HuH-7 (cell line): ENCODE results near the gene DOK7.

ENCODE experiments used
- DNase-seq: peaks from one replicate; pipeline ENCODE4 v3.0.0; 2011; ENCODE audit warnings: low spot score

DOK7 gene, protein sequence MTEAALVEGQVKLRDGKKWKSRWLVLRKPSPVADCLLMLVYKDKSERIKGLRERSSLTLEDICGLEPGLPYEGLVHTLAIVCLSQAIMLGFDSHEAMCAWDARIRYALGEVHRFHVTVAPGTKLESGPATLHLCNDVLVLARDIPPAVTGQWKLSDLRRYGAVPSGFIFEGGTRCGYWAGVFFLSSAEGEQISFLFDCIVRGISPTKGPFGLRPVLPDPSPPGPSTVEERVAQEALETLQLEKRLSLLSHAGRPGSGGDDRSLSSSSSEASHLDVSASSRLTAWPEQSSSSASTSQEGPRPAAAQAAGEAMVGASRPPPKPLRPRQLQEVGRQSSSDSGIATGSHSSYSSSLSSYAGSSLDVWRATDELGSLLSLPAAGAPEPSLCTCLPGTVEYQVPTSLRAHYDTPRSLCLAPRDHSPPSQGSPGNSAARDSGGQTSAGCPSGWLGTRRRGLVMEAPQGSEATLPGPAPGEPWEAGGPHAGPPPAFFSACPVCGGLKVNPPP

DNA sequence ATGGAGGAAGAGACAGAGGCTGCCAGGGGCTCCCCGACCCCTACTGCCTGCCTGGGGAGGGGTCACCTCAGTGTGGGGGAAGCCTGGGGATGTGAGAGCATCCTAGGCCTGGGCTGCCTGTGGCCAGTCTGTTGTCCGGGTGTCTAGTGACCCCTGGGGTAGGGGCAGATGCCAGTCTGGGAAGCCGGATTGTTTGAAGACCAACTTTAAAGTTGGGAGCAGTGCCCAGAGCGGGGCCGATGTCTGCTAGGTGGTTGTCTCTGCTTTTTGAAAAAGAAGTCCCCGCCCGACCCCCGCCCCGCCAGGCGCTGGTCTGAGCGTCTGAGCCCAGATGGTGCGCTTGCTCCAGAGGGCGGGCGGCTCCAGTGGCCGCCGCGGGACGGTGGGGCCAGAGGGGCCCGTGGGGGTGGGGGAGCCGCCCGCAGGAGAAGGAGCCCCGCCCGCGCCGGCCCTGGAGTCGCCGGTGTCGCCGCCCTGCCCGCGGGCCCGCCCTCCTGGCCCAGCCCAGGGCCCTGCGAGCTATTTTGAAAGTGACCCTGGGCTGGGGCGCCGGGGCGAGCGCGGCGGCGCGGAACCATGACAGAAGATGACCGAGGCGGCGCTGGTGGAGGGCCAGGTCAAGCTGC is at the start of gene DOK7:
DOK7 (plus strand) TSS at position 517 of the 626 bp plus-strand sequence; CDS start at position 587, 70 bp downstream.
- DNase-seq, result peak; percentile 71

DNA sequence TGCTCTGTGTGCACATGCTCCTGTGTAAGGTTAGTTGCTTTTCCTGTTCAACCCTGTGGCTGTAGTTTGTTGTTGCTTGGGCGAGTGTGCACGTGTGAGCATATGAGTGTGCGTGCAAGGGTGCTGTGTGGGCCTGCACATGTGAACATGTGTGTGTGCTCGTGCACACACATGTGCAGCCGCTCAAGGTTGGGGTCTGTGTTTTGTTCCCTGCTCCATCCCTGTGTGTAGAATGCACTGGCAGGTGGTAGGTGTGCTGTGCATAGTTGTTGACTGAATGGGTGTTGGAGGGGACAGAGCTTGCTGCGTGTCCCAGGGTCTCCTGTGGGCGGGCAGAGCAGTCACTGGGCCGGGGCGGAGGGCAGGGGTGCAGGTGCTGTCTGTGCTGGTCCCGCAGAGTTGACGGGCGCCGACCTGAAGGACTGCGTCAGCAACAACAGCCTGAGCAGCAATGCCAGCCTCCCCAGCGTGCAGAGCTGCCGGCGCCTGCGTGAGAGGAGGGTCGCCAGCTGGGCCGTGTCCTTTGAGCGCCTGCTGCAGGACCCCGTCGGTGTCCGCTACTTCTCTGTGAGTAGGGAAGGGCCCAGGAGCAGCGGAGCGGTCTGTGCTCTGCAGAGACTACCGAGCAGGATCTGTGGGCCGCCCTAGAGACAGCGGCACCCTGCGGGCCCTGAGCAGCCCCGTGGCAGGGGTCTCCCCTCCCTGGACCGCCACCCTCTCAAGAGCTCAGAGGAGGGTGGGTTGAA is 49.3 kb upstream of the DOK7 start:
- no peak for DNase-seq

- DNase-seq, result no peak
Measured at GRCh38 chr4:3414421-3415279, 48.5 kb upstream of the DOK7 start.

- no peak for DNase-seq
Measured at GRCh38 chr4:3415471-3416141, 47.5 kb upstream of the DOK7 start.

- DNase-seq, result no peak
Measured at GRCh38 chr4:3416270-3416669, 46.8 kb upstream of the DOK7 start.

- DNase-seq, result no peak
Measured at GRCh38 chr4:3416821-3417221, 46.3 kb upstream of the DOK7 start.

GRCh38 chr4:3417448-3417847 is 45.7 kb upstream of the DOK7 start:
- no peak for DNase-seq

- no peak for DNase-seq
Measured at GRCh38 chr4:3418029-3418762, 44.9 kb upstream of the DOK7 start.

DNA sequence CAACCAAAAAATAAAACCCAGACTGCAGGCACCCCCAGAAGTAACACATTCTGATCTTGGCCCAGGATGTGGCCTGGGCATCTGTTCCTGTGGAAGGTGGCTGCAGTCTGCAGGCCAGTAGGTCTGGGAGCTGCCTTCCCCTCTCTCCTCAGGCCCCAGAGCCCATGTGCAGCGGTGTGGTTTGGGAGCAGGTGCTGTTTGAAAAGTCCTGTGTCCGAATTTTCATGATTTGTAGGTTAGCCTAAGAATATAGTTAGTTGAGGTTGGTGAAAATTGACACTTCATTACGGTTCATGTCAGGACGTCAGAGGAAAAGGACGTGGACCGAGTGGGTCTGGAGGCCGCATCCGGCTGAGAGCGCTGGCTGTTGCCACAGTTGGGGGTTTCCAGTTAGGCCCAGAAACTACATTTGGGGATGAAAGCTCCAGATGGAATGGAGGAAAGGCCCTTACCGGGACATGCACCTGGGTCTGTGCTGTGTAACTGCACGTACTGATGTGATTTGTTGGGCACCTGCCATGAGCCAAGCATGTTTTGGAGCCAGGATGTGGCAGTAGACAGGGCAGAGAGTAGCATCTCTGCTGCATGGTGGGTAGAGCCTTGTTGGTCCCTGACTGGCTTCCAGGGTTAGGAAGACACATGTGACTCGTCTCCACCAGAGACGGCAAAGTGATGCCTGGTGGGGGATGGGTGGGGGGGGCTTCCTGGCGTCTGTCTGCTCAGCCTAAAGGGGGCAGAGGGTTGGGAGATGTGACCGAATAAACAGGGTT is 43.1 kb upstream of the DOK7 start:
- DNase-seq, result no peak

DNA sequence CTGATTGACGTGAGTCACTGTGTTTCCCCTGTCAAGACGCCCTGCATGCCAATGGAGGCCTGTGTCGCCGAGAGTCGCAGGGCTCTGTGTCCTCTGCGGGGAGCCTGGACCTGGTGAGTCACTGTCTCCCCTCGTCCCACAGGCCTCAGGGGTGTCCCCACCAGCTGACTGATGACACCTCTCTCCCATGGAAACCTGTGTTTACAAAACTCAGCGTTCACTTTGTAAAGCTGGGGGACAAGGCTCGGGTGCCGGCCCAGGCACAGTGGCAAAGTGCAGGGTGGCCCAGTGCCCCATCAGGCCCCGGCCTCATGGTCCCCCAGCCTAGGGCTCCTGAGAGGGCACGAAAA is 42.5 kb upstream of the DOK7 start:
- DNase-seq, result no peak

DNA sequence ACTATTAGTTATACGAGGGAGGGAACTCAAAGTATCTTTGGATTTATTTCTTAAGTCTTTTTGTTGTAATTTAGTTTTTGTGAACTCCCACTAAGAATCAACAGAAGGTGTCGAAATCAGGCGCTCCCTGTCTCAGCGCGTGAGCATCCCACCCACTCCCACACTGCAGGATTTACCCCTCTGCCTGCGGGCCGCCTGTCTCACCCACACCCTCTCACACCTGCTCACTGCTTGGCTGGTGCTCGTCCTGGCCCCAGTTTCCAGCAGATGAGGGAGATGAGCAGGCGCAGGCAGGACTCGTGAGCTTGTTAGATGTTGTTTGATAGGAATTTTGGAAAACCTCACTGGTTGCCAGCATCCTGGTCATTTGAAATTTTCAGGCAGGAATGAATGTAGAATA is 42.1 kb upstream of the DOK7 start:
- no peak for DNase-seq

- no peak for DNase-seq
Measured at GRCh38 chr4:3421470-3421869, 41.6 kb upstream of the DOK7 start.

- DNase-seq, result no peak
Measured at GRCh38 chr4:3422241-3422801, 40.8 kb upstream of the DOK7 start.

DNA sequence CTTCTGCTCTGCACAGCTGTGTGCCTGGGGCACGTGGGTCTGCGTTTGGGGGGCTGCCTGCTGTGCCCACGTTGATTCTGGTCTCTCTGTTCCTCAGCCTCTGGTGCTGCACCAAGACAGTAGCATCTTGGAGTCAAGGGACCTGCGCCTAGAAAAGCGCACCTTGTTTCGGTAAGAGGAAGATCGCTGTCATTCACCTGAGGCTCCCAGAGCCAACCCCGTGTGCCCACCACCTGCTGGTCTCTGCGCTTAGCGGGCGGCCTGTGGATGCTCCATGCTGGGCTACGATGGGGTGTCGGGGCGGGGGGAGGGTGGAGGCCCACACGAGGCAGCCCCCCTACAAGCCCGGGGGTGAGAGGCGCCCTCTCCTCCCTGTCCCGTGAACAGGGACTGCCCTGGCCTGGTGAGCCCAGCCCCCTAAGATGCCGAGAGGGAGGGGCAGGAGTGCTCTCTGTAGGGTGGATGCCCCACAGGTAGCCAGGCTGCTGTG is 40.3 kb upstream of the DOK7 start:
- no peak for DNase-seq

DNA sequence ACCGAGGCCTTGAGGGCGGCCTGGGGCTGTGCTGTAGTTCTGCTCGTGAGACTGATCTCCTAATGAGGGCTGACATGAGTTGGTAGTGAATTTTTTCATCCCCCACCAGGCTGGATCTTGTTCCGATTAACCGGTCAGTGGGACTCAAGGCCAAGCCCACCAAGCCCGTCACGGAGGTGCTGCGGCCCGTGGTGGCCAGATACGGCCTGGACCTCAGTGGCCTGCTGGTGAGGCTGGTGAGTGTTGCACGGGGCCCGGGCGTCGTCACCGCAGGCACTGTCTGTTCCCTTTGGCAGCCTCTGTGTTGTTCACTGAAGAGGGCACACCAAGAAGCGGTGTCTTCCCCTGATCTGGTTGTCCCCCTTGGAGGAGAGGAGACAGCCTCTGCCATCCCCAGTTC is 39.7 kb upstream of the DOK7 start:
- no peak for DNase-seq

DNA sequence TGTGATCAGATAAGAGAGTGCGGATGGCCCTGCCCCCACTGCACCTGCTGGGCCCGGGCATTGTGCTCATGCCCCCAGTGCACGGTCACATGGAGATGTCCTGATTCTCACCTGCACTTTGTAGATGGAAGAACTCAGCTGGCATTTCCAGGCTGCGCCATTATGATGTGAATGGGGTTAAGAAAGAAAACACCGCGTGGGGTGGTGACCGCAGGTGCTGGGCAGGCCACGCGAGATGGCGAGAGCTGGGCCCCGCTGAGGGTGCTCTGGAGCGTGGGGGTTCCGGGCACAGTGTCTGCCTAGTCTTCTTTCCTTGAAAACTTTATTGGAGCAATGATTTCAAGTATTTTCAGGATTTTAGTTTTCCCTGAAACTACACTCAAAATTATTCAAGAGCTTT is 39.2 kb upstream of the DOK7 start:
- DNase-seq, result no peak

DNA sequence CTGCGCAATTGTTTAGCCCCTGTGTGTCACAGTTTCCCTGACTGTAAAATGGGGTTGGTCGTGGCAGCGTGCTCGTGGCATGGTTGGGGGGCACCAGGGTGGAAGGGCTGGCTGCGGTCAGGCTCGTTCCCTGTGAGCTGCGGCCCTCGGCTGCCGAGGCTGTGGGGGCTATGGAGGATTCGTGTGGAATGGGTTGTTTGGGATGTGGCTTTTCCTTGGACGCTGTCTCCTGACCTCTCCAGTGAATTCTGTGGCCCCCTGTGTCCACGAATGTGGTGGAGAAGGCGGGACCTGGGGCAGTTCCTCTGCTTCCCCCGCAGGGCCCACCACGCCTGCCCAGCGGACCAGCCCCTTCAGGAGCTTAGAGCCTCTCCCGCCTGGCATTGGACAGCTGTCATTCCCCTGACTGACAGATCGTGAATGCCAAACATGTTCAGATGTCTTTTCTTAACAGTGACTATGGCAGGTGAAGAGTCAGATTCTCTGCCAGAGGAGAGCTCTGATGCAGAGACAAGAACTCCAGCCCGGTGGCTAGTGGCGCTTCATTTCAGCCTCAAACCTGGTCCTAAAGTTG is 38.5 kb upstream of the DOK7 start:
- DNase-seq, result no peak

DNA sequence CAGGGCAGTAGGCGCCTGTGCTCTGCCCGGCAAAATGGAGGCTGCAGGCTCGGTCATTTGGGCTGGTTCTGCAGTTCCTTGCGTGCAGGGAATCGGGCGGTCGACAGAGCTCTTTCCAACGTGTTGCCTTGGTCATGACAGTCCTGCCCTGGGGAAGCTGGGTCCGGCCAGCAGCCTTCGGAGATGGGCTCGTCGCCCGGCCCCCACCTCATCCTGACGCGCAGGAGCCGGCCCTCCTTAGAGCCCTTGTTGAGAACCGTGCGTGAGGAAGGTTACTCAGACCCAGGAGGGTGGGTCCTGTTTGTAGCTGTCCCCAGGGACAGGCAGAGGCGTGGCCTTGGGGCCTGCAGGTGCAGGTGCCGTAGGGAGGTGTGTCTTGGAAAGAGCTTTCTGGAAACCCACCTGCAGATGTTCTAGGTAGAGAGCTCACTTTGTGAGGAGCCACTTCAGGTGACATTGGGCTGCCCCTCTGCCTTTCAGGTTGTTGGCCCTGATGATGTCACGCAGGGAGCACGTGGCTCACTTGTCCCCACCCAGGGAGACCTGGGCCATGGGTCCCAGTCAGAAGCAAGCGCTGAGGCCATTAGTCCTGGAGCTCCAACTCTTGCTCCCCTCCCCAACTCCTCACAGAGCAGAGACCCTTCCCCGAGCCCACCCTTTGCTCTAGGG is 36.5 kb upstream of the DOK7 start:
- DNase-seq, result no peak

DNA sequence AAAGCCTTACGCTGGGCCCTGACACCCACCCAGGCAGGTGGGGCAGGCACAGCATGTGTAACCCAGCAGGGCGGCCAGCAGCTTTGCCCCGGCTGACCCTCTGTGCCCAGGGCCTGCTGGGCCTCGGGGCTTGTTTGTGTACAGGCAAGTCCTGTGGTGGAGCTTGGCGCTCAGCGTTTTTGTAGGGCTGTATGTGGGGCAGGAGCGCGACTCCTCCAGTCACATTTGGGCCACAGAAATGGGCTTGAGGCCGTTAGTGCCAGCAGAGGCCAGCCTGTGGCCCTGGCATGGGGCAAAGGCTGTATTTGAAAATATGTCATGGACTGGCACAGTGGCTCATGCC is 36.0 kb upstream of the DOK7 start:
- DNase-seq, result no peak
